Measurements from ENCODE around the gene PDE1C.

- no peak for TF ChIP-seq CTCF (IDR thresholded peaks at IDR 0.05)
- no peak for TF ChIP-seq ZFX (IDR thresholded peaks at IDR 0.05; ENCODE audit: borderline replicate concordance)
Measured at GRCh38 chr7:31788445-31788844, 281.8 kb downstream of the PDE1C start.
